ENCODE data around the gene PCSK6.

GRCh38 chr15:101396484-101397261 lies 92.8 kb downstream of the PCSK6 start:
- TF ChIP-seq EZH2phosphoT487 (IDR thresholded peaks at IDR 0.05; ENCODE audit: insufficient read depth, low read depth) (no peak), EZH2 (IDR thresholded peaks at IDR 0.05; ENCODE audit: insufficient read depth, poor library complexity, severe bottlenecking) (no peak)
